SKM-1 treated with dmso at 0.1 percent for 144 hours (cell line): ENCODE measurements around the gene SEPHS1.
"Not testable (repeated sequence)": the region's sequence is repeated elsewhere in the genome, so short reads cannot be mapped to it uniquely, and the experiment has no call there.

Experiments
- DNase-seq: peaks from one replicate; lab custom pipeline; 2025; ENCODE audit not compliant: unreplicated experiment; lab: John Stamatoyannopoulos, UW

SEPHS1 gene

GRCh38 chr10:13291821-13292773, 56.0 kb downstream of the SEPHS1 start:
- no peak for DNase-seq

GRCh38 chr10:13291061-13291460, 57.0 kb downstream of the SEPHS1 start:
- DNase-seq = no peak

- DNase-seq = no peak
Measured at GRCh38 chr10:13284050-13284449, 64.0 kb downstream of the SEPHS1 start.

GRCh38 chr10:13282348-13282747, 65.7 kb downstream of the SEPHS1 start:
- not testable (repeated sequence) for DNase-seq

GRCh38 chr10:13276749-13277365, 71.2 kb downstream of the SEPHS1 start:
- DNase-seq = no peak

- DNase-seq = not testable (repeated sequence)
Measured at GRCh38 chr10:13276146-13276545, 71.9 kb downstream of the SEPHS1 start.

- DNase-seq = no peak
Measured at GRCh38 chr10:13272164-13272571, 75.9 kb downstream of the SEPHS1 start.

GRCh38 chr10:13271552-13272163, 76.4 kb downstream of the SEPHS1 start:
- no peak for DNase-seq

- no peak for DNase-seq
Measured at GRCh38 chr10:13270877-13271551, 77.1 kb downstream of the SEPHS1 start.

GRCh38 chr10:13268841-13269240, 79.3 kb downstream of the SEPHS1 start:
- DNase-seq = no peak

- no peak for DNase-seq
Measured at GRCh38 chr10:13268310-13268709, 79.8 kb downstream of the SEPHS1 start.
